Measurements from ENCODE around the gene MED12L.

GRCh38 chr3:151268267-151269235 lies 183.1 kb downstream of the MED12L start:
- no peak for TF ChIP-seq POLR2A (IDR thresholded peaks at IDR 0.05)
- no peak for TF ChIP-seq CTCF (IDR thresholded peaks at IDR 0.05)

Data from thyroid gland (tissue), 4 donors.